ENCODE results near the gene CHST2.

Gene CHST2

GRCh38 chr3:143119009-143119914 lies at the start of gene CHST2:
Gene CHST2 (plus strand): TSS chr3:143119771. CDS start chr3:143120817, 1,046 bp downstream.
- TF ChIP-seq GATA3 (IDR thresholded peaks at IDR 0.05; ENCODE audit: low read depth, low read length) (no peak), GATA2 (IDR thresholded peaks at IDR 0.05; ENCODE audit: low read depth, low read length) (no peak)

GRCh38 chr3:143070977-143071551 lies 48.5 kb upstream of the CHST2 start:
- TF ChIP-seq GATA2 (IDR thresholded peaks at IDR 0.05; ENCODE audit: low read depth, low read length) (no peak), GATA3 (IDR thresholded peaks at IDR 0.05; ENCODE audit: low read depth, low read length) (no peak)

GRCh38 chr3:143071776-143072175 lies 47.8 kb upstream of the CHST2 start:
- TF ChIP-seq GATA3 (IDR thresholded peaks at IDR 0.05; ENCODE audit: low read depth, low read length) (no peak), GATA2 (IDR thresholded peaks at IDR 0.05; ENCODE audit: low read depth, low read length) (no peak)

- no peak for TF ChIP-seq GATA3 (IDR thresholded peaks at IDR 0.05; ENCODE audit: low read depth, low read length)
- TF ChIP-seq GATA2 (IDR thresholded peaks at IDR 0.05; ENCODE audit: low read depth, low read length) = no peak
These were observed 40.7 kb upstream of the CHST2 start for GRCh38 chr3:143078883-143079282.

- TF ChIP-seq GATA3 (IDR thresholded peaks at IDR 0.05; ENCODE audit: low read depth, low read length) = no peak
These were observed 39.4 kb upstream of the CHST2 start for GRCh38 chr3:143080196-143080595.

- TF ChIP-seq GATA2 (IDR thresholded peaks at IDR 0.05; ENCODE audit: low read depth, low read length) (no peak), GATA3 (IDR thresholded peaks at IDR 0.05; ENCODE audit: low read depth, low read length) (no peak)
These were observed 38.2 kb upstream of the CHST2 start for GRCh38 chr3:143081365-143081764.

GRCh38 chr3:143081844-143082778 lies 37.5 kb upstream of the CHST2 start:
- TF ChIP-seq GATA2 (IDR thresholded peaks at IDR 0.05; ENCODE audit: low read depth, low read length) (no peak), GATA3 (IDR thresholded peaks at IDR 0.05; ENCODE audit: low read depth, low read length) (no peak)

- TF ChIP-seq GATA2 (IDR thresholded peaks at IDR 0.05; ENCODE audit: low read depth, low read length) = no peak
- no peak for TF ChIP-seq GATA3 (IDR thresholded peaks at IDR 0.05; ENCODE audit: low read depth, low read length)
These were observed 35.8 kb upstream of the CHST2 start for GRCh38 chr3:143083781-143084180.

GRCh38 chr3:143084856-143085731 lies 34.5 kb upstream of the CHST2 start:
- no peak for TF ChIP-seq GATA2 (IDR thresholded peaks at IDR 0.05; ENCODE audit: low read depth, low read length)
- TF ChIP-seq GATA3 (IDR thresholded peaks at IDR 0.05; ENCODE audit: low read depth, low read length) = no peak

GRCh38 chr3:143088835-143089234 lies 30.7 kb upstream of the CHST2 start:
- TF ChIP-seq GATA3 (IDR thresholded peaks at IDR 0.05; ENCODE audit: low read depth, low read length) (no peak), GATA2 (IDR thresholded peaks at IDR 0.05; ENCODE audit: low read depth, low read length) (no peak)

- TF ChIP-seq GATA3 (IDR thresholded peaks at IDR 0.05; ENCODE audit: low read depth, low read length) = no peak
- no peak for TF ChIP-seq GATA2 (IDR thresholded peaks at IDR 0.05; ENCODE audit: low read depth, low read length)
These were observed 29.6 kb upstream of the CHST2 start for GRCh38 chr3:143089965-143090364.

- no peak for TF ChIP-seq GATA2 (IDR thresholded peaks at IDR 0.05; ENCODE audit: low read depth, low read length)
- no peak for TF ChIP-seq GATA3 (IDR thresholded peaks at IDR 0.05; ENCODE audit: low read depth, low read length)
These were observed 29.1 kb upstream of the CHST2 start for GRCh38 chr3:143090486-143090885.
